ENCODE measurements around the gene PURA.

DNA sequence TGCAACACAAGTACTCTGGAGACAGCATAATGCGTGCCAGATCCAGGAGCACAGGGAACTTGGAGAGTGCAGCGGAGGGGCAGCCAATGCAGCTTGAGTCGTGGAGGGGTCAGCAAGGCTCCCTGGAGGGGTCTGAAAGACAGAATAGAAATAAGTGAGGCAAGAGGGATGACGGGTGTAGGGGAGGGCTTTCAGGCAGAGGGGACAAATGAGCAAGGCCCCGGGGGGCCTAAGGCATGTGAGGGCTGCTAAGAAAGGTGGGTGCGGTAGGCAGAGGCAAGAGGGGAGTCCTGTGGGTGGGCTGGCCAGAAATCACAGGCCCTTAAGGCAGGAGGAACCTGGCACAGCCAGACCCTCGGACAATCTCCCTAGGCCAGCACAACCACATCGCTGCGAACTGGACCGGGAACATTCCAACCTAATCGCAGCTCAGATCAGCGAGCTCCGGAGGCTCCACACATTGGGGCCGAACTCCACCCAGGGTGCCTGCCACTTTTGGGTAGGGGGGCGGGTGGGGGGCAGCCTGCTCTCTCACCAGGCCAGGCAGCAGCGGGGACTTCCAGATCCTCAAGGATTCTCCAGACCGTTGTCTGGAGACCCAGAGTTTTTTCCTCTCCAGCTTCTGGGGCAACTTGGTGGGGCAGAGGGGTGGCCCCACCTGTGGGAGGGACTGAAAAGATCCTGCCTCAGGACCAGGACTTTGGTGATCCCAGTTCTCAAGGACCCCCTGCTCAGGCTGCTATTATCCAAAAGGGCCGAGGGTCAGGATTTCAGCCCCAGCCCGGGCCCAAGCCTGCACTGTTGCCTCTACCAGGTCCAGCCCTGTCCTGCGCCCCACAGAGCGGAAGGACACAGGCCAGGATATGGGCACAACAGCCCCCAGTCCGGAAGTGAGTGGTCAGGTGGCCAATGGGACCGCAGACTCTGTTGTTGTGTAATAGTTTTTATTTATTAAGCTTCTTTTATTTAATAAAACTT lies 38.4 kb downstream of the PURA start:
- TF ChIP-seq EZH2phosphoT487 (IDR thresholded peaks at IDR 0.05; ENCODE audit: insufficient read depth, low read depth) (no peak), EZH2 (IDR thresholded peaks at IDR 0.05; ENCODE audit: insufficient read depth, poor library complexity, severe bottlenecking) (no peak)

Data from GM23248 (cell line).